ENCODE data around the gene TMEM174. TPM values are rescaled to one million over a fixed set of nuclear protein-coding genes. Genes with fewer than 3 reads are reported as not detected.

TMEM174 gene, protein sequence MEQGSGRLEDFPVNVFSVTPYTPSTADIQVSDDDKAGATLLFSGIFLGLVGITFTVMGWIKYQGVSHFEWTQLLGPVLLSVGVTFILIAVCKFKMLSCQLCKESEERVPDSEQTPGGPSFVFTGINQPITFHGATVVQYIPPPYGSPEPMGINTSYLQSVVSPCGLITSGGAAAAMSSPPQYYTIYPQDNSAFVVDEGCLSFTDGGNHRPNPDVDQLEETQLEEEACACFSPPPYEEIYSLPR
- total RNA-seq (not detected in 2 replicates), polyA plus RNA-seq (not detected in 2 replicates), polyA minus RNA-seq (not detected in 2 replicates)
- total RNA-seq (2013): not detected

- H3K4me1 ChIP-seq (ENCODE audit: control insufficient read depth in 2 of 2, insufficient read depth in 2 of 2, low read length in 2 of 2): peaks cover 0 to 3% of the 10 kb centered on the region in 2 donors
- TF ChIP-seq EZH2 (IDR thresholded peaks at IDR 0.05; ENCODE audit: borderline replicate concordance, insufficient read depth, low read depth, low read length, poor library complexity, severe bottlenecking) (no peak), CTCF (IDR thresholded peaks at IDR 0.05) (no peak)
- no peaks in the 10 kb centered on the region for H4K20me1 ChIP-seq (ENCODE audit: control insufficient read depth, insufficient read depth, low read length, poor library complexity, severe bottlenecking)
- no peaks in the 10 kb centered on the region for H3K36me3 ChIP-seq (replicated peaks in 1 of 2; ENCODE audit: control extremely low read depth in 1 of 2, control insufficient read depth in 1 of 2, extremely low read depth in 1 of 2, insufficient read depth in 2 of 2, low read length in 1 of 2)
- Mint-ChIP-seq H3K9me3 (ENCODE audit: insufficient read depth) (no peaks in the 10 kb centered on the region), H3K4me1 (peaks cover 2% of the 10 kb centered on the region), H3K27ac (no peak within 1 kb of the TSS), H3K4me3 (no peak within 1 kb of the TSS), H3K27me3 (peaks cover 69% of the 10 kb centered on the region)
- intact Hi-C loops (cut with micrococcal nuclease): no loop called here
- no peak within 1 kb of the TSS for H3K27ac ChIP-seq (ENCODE audit: low read length in 2 of 2)
- no peak for ATAC-seq (ENCODE audit: low read depth)
- WGBS (ENCODE audit: insufficient coverage): 97% methylated on average over 5 of the region's 5 CpGs
- no peaks in the 10 kb centered on the region for H3K9me3 ChIP-seq (ENCODE audit: control extremely low read depth in 1 of 3, control insufficient read depth in 2 of 3, insufficient read depth in 1 of 3, low read length in 2 of 3)
- peaks cover 0 to 45% (median 24%) of the 10 kb centered on the region in 4 experiments for H3K27me3 ChIP-seq (replicated peaks in 1 of 4; ENCODE audit: control extremely low read depth in 1 of 4, control insufficient read depth in 3 of 4, insufficient read depth in 4 of 4, low read length in 3 of 4)
- H3K4me2 ChIP-seq (replicated peaks; ENCODE audit: low read depth, low read length, poor library complexity, severe bottlenecking): no peak within 1 kb of the TSS
- H3K4me3 ChIP-seq (ENCODE audit: control extremely low read depth in 1 of 5, extremely low read depth in 1 of 5, insufficient read depth in 1 of 5, low read depth in 2 of 5, low read length in 4 of 5): no peak within 1 kb of the TSS
- no peak for DNase-seq
- no peaks in the 10 kb centered on the region for H3K79me2 ChIP-seq (ENCODE audit: control insufficient read depth, insufficient read depth, low read length)
- H2AFZ ChIP-seq (ENCODE audit: insufficient read depth, low read depth, low read length, poor library complexity, severe bottlenecking): no peak within 1 kb of the TSS
- ChIA-PET CTCF (no interaction called here), POLR2A (no interaction called here)
- H3K9ac ChIP-seq (ENCODE audit: low read length): no peak within 1 kb of the TSS
These were observed at the start of gene TMEM174 for GRCh38 chr5:73172951-73173350. TMEM174 (plus strand) TSS chr5:73173193; CDS start chr5:73173244, 51 bp downstream.

GRCh38 chr5:73125289-73125688 is 47.7 kb upstream of the TMEM174 start:
- no peaks in the 10 kb centered on the region for H3K79me2 ChIP-seq (ENCODE audit: control insufficient read depth, insufficient read depth, low read length)
- Mint-ChIP-seq H3K27me3 (peaks cover 59% of the 10 kb centered on the region), H3K27ac (no peak overlapping the region), H3K9me3 (ENCODE audit: insufficient read depth) (no peaks in the 10 kb centered on the region), H3K4me1 (peaks cover 8% of the 10 kb centered on the region), H3K4me3 (no peak overlapping the region)
- DNase-seq: no peak
- no peak overlapping the region for H3K27ac ChIP-seq (ENCODE audit: low read length in 2 of 2)
- 65% methylated on average over 4 of the region's 4 CpGs for WGBS (ENCODE audit: insufficient coverage)
- ATAC-seq (ENCODE audit: low read depth): no peak
- CTCF ChIA-PET: no interaction called here
- H3K36me3 ChIP-seq (replicated peaks in 1 of 2; ENCODE audit: control extremely low read depth in 1 of 2, control insufficient read depth in 1 of 2, extremely low read depth in 1 of 2, insufficient read depth in 2 of 2, low read length in 1 of 2): no peaks in the 10 kb centered on the region
- no peaks in the 10 kb centered on the region for H3K4me1 ChIP-seq (ENCODE audit: control insufficient read depth in 2 of 2, insufficient read depth in 2 of 2, low read length in 2 of 2)
- TF ChIP-seq CTCF (IDR thresholded peaks at IDR 0.05) (no peak), EZH2 (IDR thresholded peaks at IDR 0.05; ENCODE audit: borderline replicate concordance, insufficient read depth, low read depth, low read length, poor library complexity, severe bottlenecking) (no peak)
- POLR2A ChIA-PET: no interaction called here
- H3K27me3 ChIP-seq (replicated peaks in 1 of 4; ENCODE audit: control extremely low read depth in 1 of 4, control insufficient read depth in 3 of 4, insufficient read depth in 4 of 4, low read length in 3 of 4): peaks cover 0 to 23% (median 14%) of the 10 kb centered on the region in 4 experiments
- H3K9me3 ChIP-seq (ENCODE audit: control extremely low read depth in 1 of 3, control insufficient read depth in 2 of 3, insufficient read depth in 1 of 3, low read length in 2 of 3): peaks cover 0 to 3% (median 0%) of the 10 kb centered on the region in 3 donors
- H4K20me1 ChIP-seq (ENCODE audit: control insufficient read depth, insufficient read depth, low read length, poor library complexity, severe bottlenecking): no peaks in the 10 kb centered on the region
- no peak overlapping the region for H3K9ac ChIP-seq (ENCODE audit: low read length)
- intact Hi-C loops (cut with micrococcal nuclease): no loop called here
- no peak overlapping the region for H2AFZ ChIP-seq (ENCODE audit: insufficient read depth, low read depth, low read length, poor library complexity, severe bottlenecking)
- H3K4me3 ChIP-seq (ENCODE audit: control extremely low read depth in 1 of 5, extremely low read depth in 1 of 5, insufficient read depth in 1 of 5, low read depth in 2 of 5, low read length in 4 of 5): no peak overlapping the region
- H3K4me2 ChIP-seq (replicated peaks; ENCODE audit: low read depth, low read length, poor library complexity, severe bottlenecking): no peak overlapping the region

Data from B cell (primary cell).